Mammary epithelial cell (primary cell): ENCODE data around the gene C18orf63.

Experiments used
- CTCF ChIP-seq, 2 donors: IDR thresholded peaks in 1 of 2; conservative IDR thresholded peaks in 1 of 2; 2 replicates each; pipeline ENCODE4 v1.5.1; 2011 to 2012; ENCODE audit warnings: inconsistent platforms in 2 of 2, low read length in 2 of 2, mild to moderate bottlenecking in 2 of 2, control low read depth in 1 of 2, low read depth in 1 of 2; ENCODE audit not compliant: insufficient read depth in 1 of 2; ENCODE audit errors: extremely low read depth in 1 of 2
- EZH2 ChIP-seq: IDR thresholded peaks from 2 replicates; pipeline ENCODE4 v1.6.1; 2012; ENCODE audit warnings: low read length, inconsistent platforms, borderline replicate concordance

GRCh38 chr18:74284980-74285355 is 30.7 kb upstream of the C18orf63 start:
- TF ChIP-seq CTCF (conservative IDR thresholded peaks at IDR 0.05 in 1 of 2, IDR thresholded peaks at IDR 0.05 in 1 of 2; ENCODE audit: extremely low read depth in 1 of 2, insufficient read depth in 1 of 2, low read depth in 1 of 2, low read length in 2 of 2) = no peak
- no peak for TF ChIP-seq EZH2
